Fibroblast of skin of back (primary cell): ENCODE results near the gene FBXO44.

Experiments
- DNase-seq: peaks from one replicate; pipeline ENCODE4 v3.0.0-alpha.2; 2013

FBXO44 gene

GRCh38 chr1:11691302-11691914, 36.7 kb downstream of the FBXO44 start, which contains the start of gene DRAXIN:
DRAXIN (plus strand) TSS chr1:11691710; CDS start chr1:11706259, 14,549 bp downstream.
- no peak for DNase-seq

DNA sequence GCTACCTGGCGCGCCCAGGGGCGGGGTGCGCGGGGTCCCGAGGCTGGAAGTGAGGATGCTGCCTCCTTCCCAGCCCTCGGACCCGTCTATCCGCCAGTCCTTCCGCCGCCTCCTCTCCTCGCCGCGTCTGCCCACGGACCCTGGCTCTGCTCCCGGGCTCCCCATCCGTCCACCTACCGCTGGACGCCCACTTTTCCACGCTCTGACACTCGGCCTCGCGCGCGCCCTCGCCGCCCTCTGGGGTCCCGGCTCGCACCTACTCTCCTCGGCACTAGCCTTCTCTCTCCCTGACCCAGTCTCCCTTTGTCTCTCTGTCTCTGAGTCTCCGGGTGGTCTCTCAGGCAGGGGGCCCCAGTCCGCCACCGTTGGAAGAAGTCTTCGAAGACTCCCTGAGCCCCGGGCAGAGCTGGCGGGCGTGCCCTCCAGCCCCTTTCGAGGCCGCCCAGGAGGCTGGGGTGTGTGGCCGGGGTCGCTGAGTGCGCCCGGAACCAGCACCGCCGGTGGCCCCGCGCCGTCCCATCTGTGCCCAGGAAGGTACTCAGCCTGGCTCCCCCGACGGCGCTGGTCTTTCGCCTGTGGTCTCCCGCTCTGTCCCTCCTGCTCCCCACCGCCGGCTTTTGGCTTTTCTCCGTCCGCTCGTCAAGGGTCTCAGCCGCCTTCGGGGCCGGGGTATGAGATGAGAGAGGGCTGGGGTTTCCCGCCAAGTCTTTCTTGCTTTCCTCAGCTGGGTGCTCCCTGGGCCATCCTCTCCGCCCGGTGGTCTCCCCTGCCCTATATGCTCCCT, 37.4 kb downstream of the FBXO44 start:
- DNase-seq: no peak

GRCh38 chr1:11693024-11693590, 38.4 kb downstream of the FBXO44 start:
- peak; percentile 83 for DNase-seq

- no peak for DNase-seq
Measured at GRCh38 chr1:11693917-11694316, 39.2 kb downstream of the FBXO44 start.

GRCh38 chr1:11695861-11696260, 41.2 kb downstream of the FBXO44 start:
- no peak for DNase-seq

- DNase-seq: no peak
Measured at GRCh38 chr1:11697188-11697892, 42.7 kb downstream of the FBXO44 start.

DNA sequence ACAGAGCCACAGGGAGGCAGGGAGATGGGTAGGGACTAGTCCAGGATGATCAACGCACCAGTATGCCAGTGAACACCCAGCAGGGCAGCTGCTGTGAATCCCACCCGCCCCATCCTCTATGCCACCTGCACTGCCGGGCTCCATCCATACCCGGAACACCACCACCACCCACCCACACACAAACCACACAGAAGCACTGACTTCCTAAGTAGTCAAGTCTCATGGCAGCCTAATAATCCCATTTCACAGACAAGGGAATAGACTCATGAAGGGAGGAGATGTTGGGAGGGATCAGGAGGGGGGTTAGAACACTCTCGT, 43.2 kb downstream of the FBXO44 start:
- DNase-seq: no peak

DNA sequence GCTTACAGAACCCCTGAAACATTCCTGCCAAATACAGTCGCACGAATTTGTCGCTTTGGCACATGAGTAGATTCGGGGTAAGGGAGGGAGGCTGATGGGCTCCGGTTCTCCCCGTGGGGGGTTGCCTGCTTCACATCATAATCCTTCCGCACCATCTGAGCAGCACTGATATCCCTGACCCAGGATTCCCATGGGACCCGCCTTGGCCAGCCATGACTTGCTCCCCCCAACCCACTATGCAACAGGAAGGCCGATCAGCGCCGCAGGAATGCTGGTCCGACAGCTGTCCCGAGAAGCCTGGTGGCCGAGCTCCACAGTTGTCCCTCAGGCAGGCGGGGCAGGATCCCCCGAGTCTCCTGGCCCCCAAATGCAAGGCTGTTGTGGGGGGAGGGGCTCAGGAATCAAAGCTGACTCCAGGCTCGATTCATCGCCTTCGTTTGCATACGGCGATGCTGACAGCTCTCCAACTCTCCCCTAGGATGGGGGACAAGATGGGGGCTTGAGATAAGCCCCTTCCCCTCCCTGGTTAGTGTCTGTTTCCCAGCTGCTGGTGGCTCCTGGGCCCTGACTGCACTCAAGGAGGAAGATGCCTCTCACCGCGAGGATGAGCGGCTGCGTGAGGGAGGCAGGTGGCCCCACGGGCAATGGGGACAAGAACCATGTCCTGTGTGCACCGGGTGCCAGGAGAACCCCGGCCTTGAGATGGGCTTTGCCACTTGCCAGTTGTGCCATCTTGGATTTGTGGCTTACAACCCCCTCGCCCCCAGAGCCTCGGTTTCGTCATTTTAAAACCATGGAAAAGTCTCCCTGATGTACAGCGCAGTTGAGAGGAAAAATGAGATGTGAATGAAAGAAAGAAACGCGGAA, 46.2 kb downstream of the FBXO44 start:
- peak; percentile 11 for DNase-seq

DNA sequence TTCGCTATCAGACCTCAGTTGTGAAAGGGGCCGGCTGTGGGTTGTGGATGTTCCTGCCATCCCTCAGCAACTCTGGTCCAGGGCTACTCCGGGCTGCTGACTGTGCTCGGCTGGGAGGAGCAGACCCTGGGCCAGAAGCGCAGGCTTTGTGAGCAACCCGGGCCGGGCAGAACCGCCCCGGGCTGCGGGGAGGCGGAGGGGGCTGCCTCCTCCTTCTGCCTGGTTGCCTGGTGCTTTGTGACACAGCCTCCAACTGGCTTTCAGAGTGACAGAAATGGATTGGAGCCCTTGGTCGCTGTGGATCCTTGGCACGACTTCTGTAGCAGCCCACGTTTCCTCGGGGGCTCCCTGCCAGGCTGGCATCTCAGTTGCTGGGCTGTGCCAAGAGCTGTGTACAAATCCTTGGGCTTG, 46.9 kb downstream of the FBXO44 start:
- no peak for DNase-seq

DNA sequence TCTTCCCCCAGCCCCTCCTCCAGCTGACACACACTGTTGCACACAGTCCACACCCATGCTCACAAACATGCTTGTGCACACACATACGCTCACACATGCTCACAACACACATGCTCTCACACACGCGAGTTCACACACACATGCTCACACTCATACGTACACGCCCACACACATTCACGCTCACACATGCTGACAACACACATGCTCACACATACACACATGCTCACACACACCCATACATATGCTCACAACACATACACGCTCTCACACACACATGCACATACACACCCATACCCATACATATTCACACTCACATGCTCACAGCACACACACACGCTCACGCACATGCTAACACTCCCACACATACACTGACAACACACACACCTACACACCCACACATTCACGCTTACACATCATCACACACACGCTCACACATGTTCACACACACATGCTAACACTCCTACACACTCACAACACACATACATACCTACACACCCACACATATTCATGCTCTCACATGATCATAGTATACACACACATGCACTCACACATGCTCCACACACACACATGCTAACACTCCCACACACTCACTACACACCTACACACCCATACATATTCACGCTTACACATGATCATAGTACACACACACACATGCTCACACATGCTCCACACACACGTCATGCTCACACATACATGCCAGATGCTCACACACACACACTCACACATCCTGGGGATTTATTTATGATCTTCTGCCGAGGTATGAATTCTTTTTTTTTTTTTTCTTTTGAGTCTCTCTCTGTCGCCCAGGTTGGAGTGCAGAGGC, 47.5 kb downstream of the FBXO44 start:
- no peak for DNase-seq

GRCh38 chr1:11703357-11704193, 48.9 kb downstream of the FBXO44 start:
- no peak for DNase-seq

DNA sequence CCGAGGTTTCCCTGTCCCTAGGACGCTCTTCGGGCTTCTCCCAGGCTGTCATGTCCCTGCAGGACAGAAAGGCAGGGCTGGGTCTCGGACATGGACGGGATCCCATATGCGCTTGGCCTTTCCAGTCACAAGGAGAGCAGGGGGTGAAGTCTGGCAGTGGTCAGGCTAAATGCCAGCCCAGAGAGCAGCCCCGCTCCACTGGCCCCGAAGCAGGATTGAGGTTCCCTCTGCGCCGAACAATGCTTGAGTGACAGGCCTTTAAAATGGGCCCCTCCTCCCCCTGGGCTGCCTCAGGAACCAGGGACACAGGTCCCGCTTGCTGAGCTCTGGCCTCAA, 49.5 kb downstream of the FBXO44 start:
- no peak for DNase-seq

DNA sequence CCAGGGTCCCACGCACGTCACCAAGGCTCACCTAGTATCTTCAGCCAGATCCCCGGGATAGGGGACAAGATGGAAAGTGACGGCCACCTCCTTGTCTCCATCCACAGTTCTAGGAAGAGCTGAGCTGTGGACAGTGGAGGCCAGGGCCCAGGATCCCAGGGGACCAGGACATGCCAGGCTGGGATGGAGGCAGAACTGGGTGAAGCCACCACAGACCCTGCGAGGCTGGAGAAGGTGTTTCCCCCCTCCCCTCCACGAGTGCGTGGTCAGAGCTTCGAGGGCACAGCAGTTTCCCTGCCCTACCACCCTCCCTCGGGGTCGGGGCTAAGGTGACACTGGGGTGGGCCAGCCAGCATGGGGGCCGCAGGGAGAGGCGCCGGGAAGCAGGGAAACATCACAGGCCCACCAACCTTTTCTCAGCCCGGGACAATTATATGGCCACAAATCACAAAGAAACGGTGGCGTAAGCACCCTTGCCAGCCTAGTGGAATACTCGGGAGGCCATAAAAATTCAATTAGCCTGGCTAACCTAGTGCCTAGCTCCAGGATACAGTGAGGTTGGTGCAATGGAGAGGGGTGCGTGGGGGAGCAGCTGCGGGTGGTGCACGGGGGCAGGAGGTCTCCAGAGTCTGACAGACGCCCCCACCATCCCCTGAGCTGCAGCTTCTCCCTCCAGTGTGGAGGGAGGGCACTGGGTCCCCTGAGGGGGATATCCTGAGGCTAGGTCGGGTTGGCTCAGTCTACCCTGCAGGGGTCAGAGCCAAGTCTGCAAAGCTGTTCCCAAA, 50.2 kb downstream of the FBXO44 start:
- DNase-seq: no peak

- no peak for DNase-seq
Measured at GRCh38 chr1:11705596-11705995, 50.9 kb downstream of the FBXO44 start.

- DNase-seq: no peak
Measured at GRCh38 chr1:11706292-11706691, 51.6 kb downstream of the FBXO44 start.

DNA sequence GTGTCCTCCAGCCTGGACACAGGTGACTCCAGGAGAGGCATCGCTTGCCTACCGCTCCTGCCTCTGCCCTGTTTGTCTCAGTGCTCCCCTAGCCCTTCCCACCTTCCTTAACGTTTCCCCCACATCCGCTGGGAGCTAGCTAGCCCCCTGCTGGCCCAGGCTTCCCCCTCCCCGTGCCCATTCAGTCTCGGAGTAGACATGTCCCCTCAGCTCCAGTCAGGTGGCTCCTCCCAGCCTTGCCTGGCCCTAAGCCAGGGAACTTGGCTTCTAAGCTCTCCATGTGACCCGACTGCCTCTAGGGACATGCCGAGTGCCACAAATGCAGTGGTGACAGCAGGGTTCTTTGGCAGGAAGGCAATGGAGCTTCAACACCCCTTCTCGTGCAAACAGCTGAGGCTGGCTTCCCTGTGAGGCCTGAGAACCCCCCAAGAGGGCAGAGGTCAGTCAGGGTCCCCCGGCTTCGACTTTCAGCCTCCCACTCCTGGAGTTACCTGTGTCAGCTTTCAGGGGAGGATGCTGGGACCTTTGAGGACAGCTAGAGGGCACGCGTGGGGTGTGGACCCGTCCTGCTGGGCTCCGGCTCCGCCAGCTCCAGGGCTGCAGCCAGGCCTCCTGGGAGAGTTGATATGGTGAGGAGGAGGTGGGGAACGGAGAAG, 53.1 kb downstream of the FBXO44 start:
- no peak for DNase-seq

DNA sequence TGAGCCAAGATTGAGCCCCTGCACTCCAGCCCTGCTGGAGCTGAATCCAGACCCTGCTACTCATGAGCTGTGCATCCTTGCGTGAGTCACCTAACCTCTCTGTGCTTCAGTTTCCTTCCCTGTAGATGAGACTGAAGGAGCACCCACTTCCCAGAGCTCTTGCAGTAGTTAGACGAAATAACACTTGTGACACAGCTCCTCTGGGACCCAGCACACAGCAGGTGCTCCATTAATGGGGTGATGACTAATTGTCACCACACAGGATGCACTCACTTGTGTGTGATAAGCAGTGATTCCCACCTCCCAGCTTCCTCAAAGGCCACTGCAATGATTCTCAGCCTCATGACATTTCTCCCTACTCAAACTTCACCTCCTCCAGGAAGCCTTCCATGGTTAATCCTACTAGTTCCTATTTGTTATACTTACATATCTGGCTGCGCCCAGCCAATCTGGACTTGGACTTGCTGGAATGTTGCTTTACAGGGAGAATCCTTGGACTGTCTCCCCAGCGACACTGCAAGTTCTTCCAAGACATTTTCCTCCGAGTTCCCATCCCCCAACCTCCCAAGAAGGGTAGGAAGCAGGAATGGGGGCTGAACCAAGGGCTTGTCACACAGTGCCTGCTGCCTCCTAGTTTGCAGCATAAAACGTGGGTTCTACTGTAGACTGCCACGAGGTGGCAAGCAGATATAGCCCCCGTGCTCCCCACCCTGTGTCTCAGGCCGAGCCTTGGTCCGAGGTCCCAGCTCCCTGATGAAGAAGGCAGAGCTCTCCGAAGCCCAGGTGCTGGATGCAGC, 54.1 kb downstream of the FBXO44 start:
- no peak for DNase-seq

- DNase-seq: no peak
Measured at GRCh38 chr1:11711490-11711889, 56.8 kb downstream of the FBXO44 start.
